SU-DHL-6 (cell line): ENCODE measurements around the gene FAM24A.

Experiments used
- CTCF ChIP-seq: fragments of 200-600 bp; sonication (generic); IDR thresholded peaks from one replicate; pipeline ENCODE4 v1.5.1; 2017; ENCODE audit warnings: antibody characterized with exemption, mild to moderate bottlenecking, low read length, moderate library complexity; ENCODE audit not compliant: insufficient read depth, poor library complexity, severe bottlenecking
- EZH2phosphoT487 ChIP-seq: fragments of 200-600 bp; sonication (generic), shearing (Covaris generic); conservative IDR thresholded peaks from 2 replicates; pipeline ENCODE4 v1.6.1; 2018; ENCODE audit warnings: mild to moderate bottlenecking, antibody characterized with exemption, low read length, moderate library complexity, mixed read lengths

- no peak for TF ChIP-seq CTCF
- no peak for TF ChIP-seq EZH2phosphoT487
These were observed 29.6 kb downstream of the FAM24A start for GRCh38 chr10:122939856-122940543.
